ENCODE measurements around the gene UBL4A. TPM values are rescaled to one million over a fixed set of nuclear protein-coding genes. Genes with fewer than 3 reads are reported as not detected.

UBL4A gene
- total and polyA plus RNA-seq, 9 of the 15 experiments (the other 6 are each of a cell fraction or from before 2014, with no cell fraction given), result 15.2 to 140 (median 100) TPM

DNA sequence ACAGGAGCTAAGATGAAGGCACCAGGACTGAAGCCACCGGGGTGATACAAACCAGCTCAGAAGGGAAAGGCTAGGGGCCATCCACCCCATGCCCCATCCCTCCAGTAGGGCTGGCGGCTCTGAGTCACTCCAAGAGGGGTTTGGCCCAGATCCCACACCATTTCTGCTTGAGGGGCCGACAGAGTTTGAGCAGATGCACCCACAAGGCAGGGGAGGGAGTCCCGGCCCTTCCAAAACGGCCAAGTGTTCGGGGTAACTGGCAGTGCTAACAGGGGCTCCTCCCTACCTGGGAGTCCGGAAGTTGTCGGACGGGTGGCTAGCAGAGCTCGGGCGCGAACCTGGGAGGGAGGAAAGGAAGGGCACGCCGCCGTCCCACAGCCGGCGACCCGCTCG is 3.6 kb upstream of the UBL4A start (continued):
- TF ChIP-seq, protein P1, sequence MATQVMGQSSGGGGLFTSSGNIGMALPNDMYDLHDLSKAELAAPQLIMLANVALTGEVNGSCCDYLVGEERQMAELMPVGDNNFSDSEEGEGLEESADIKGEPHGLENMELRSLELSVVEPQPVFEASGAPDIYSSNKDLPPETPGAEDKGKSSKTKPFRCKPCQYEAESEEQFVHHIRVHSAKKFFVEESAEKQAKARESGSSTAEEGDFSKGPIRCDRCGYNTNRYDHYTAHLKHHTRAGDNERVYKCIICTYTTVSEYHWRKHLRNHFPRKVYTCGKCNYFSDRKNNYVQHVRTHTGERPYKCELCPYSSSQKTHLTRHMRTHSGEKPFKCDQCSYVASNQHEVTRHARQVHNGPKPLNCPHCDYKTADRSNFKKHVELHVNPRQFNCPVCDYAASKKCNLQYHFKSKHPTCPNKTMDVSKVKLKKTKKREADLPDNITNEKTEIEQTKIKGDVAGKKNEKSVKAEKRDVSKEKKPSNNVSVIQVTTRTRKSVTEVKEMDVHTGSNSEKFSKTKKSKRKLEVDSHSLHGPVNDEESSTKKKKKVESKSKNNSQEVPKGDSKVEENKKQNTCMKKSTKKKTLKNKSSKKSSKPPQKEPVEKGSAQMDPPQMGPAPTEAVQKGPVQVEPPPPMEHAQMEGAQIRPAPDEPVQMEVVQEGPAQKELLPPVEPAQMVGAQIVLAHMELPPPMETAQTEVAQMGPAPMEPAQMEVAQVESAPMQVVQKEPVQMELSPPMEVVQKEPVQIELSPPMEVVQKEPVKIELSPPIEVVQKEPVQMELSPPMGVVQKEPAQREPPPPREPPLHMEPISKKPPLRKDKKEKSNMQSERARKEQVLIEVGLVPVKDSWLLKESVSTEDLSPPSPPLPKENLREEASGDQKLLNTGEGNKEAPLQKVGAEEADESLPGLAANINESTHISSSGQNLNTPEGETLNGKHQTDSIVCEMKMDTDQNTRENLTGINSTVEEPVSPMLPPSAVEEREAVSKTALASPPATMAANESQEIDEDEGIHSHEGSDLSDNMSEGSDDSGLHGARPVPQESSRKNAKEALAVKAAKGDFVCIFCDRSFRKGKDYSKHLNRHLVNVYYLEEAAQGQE (IDR thresholded peaks at IDR 0.05; ENCODE audit: borderline replicate concordance), result no peak
- TF ChIP-seq, protein P1 (CRISPR knock-in tag; IDR thresholded peaks at IDR 0.05; ENCODE audit: low read depth), result 0 out of 2 replicates have a peak, but pooled peaks have one; percentile 28
- TF ChIP-seq HNRNPLL (IDR thresholded peaks at IDR 0.05; ENCODE audit: low read depth, low read length, poor library complexity, severe bottlenecking), result no peak
- TF ChIP-seq, protein P2, sequence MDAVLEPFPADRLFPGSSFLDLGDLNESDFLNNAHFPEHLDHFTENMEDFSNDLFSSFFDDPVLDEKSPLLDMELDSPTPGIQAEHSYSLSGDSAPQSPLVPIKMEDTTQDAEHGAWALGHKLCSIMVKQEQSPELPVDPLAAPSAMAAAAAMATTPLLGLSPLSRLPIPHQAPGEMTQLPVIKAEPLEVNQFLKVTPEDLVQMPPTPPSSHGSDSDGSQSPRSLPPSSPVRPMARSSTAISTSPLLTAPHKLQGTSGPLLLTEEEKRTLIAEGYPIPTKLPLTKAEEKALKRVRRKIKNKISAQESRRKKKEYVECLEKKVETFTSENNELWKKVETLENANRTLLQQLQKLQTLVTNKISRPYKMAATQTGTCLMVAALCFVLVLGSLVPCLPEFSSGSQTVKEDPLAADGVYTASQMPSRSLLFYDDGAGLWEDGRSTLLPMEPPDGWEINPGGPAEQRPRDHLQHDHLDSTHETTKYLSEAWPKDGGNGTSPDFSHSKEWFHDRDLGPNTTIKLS (IDR thresholded peaks at IDR 0.05; ENCODE audit: borderline replicate concordance, low read depth), result no peak
- no peak for TF ChIP-seq HDAC1 (IDR thresholded peaks at IDR 0.05)
- TF ChIP-seq, protein P3, sequence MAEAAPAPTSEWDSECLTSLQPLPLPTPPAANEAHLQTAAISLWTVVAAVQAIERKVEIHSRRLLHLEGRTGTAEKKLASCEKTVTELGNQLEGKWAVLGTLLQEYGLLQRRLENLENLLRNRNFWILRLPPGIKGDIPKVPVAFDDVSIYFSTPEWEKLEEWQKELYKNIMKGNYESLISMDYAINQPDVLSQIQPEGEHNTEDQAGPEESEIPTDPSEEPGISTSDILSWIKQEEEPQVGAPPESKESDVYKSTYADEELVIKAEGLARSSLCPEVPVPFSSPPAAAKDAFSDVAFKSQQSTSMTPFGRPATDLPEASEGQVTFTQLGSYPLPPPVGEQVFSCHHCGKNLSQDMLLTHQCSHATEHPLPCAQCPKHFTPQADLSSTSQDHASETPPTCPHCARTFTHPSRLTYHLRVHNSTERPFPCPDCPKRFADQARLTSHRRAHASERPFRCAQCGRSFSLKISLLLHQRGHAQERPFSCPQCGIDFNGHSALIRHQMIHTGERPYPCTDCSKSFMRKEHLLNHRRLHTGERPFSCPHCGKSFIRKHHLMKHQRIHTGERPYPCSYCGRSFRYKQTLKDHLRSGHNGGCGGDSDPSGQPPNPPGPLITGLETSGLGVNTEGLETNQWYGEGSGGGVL (CRISPR knock-in tag; IDR thresholded peaks at IDR 0.05), result no peak
- 0 out of 4 replicates have a peak, but pooled peaks of 1 of the 2 experiments have one; percentile 19 for TF ChIP-seq SIN3A (IDR thresholded peaks at IDR 0.05; ENCODE audit: borderline replicate concordance in 2 of 2, control insufficient read depth in 1 of 2, low read depth in 2 of 2, low read length in 2 of 2)
- TF ChIP-seq, protein P4, sequence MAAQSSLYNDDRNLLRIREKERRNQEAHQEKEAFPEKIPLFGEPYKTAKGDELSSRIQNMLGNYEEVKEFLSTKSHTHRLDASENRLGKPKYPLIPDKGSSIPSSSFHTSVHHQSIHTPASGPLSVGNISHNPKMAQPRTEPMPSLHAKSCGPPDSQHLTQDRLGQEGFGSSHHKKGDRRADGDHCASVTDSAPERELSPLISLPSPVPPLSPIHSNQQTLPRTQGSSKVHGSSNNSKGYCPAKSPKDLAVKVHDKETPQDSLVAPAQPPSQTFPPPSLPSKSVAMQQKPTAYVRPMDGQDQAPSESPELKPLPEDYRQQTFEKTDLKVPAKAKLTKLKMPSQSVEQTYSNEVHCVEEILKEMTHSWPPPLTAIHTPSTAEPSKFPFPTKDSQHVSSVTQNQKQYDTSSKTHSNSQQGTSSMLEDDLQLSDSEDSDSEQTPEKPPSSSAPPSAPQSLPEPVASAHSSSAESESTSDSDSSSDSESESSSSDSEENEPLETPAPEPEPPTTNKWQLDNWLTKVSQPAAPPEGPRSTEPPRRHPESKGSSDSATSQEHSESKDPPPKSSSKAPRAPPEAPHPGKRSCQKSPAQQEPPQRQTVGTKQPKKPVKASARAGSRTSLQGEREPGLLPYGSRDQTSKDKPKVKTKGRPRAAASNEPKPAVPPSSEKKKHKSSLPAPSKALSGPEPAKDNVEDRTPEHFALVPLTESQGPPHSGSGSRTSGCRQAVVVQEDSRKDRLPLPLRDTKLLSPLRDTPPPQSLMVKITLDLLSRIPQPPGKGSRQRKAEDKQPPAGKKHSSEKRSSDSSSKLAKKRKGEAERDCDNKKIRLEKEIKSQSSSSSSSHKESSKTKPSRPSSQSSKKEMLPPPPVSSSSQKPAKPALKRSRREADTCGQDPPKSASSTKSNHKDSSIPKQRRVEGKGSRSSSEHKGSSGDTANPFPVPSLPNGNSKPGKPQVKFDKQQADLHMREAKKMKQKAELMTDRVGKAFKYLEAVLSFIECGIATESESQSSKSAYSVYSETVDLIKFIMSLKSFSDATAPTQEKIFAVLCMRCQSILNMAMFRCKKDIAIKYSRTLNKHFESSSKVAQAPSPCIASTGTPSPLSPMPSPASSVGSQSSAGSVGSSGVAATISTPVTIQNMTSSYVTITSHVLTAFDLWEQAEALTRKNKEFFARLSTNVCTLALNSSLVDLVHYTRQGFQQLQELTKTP (IDR thresholded peaks at IDR 0.05; ENCODE audit: low read depth in 1 of 2, partially characterized antibody in 2 of 2), result no peak
